BLaER1 (cell line): ENCODE data around the gene KREMEN1.

Experiments used
- H3K27ac ChIP-seq: shearing (Covaris generic); formaldehyde crosslinking; 2 replicates; pipeline ENCODE4 v1.8.1; 2022
- H3K27me3 ChIP-seq: shearing (Covaris generic); formaldehyde crosslinking; 2 replicates; pipeline ENCODE4 v1.8.1; 2022
- H3K36me3 ChIP-seq: shearing (Covaris generic); formaldehyde crosslinking; 2 replicates; pipeline ENCODE4 v1.8.1; 2022
- H3K4me1 ChIP-seq: shearing (Covaris generic); formaldehyde crosslinking; 2 replicates; pipeline ENCODE4 v1.8.1; 2022
- H3K4me2 ChIP-seq: shearing (Covaris generic); formaldehyde crosslinking; 2 replicates; pipeline ENCODE4 v1.8.1; 2022
- H3K4me3 ChIP-seq: shearing (Covaris generic); formaldehyde crosslinking; 2 replicates; pipeline ENCODE4 v1.8.1; 2022
- H3K9ac ChIP-seq: shearing (Covaris generic); formaldehyde crosslinking; 2 replicates; pipeline ENCODE4 v1.8.1; 2022
- H3K9me3 ChIP-seq: shearing (Covaris generic); formaldehyde crosslinking; 2 replicates; pipeline ENCODE4 v1.8.1; 2022
- H4K20me1 ChIP-seq: shearing (Covaris generic); formaldehyde crosslinking; 2 replicates; pipeline ENCODE4 v1.8.1; 2022
- Cebpa-rat ChIP-seq: shearing (Covaris generic); IDR thresholded peaks from 2 replicates; pipeline ENCODE4 v1.8.1; 2022

Gene KREMEN1

DNA sequence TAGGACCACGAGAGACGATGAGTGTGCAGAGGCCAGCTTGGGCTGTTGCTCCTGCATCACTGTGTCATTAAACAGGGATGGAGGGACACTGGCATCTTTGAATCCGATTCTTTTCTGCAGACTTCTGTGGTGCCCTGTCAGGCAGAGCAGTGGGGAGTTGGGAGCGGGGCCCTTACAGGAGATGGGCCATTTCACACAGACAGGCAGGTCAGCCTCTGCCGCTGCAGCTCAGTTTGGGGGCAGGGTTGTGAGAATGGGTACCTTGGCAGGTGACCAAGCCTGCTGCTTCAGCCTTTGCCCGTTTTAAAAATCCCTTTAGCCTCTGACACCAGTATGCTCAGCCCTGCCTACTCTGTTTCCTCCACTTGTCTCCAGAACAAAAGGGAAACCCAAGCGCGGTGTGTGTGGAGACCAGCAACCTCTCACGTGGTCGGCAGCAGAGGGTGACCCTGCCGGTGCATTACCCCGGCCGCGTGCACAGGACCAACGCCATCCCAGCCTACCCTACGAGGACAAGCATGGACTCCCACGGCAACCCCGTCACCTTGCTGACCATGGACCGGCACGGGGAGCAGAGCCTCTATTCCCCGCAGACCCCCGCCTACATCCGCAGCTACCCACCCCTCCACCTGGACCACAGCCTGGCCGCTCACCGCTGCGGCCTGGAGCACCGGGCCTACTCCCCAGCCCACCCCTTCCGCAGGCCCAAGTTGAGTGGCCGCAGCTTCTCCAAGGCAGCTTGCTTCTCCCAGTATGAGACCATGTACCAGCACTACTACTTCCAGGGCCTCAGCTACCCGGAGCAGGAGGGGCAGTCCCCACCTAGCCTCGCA lies 23.8 kb upstream of the KREMEN1 start:
- Histone ChIP-seq H3K27me3 (no peaks in the 10 kb centered on the region), H3K36me3 (peaks cover 73% of the 10 kb centered on the region), H3K4me1 (no peaks in the 10 kb centered on the region), H3K27ac (no peak overlapping the region), H3K4me3 (no peak overlapping the region), H3K4me2 (no peak overlapping the region), H3K9ac (no peak overlapping the region), H3K9me3 (no peaks in the 10 kb centered on the region), H4K20me1 (peaks cover under 1% of the 10 kb centered on the region; the same call in 1 of the 2 replicates)
- TF ChIP-seq Cebpa-rat = no peak

DNA sequence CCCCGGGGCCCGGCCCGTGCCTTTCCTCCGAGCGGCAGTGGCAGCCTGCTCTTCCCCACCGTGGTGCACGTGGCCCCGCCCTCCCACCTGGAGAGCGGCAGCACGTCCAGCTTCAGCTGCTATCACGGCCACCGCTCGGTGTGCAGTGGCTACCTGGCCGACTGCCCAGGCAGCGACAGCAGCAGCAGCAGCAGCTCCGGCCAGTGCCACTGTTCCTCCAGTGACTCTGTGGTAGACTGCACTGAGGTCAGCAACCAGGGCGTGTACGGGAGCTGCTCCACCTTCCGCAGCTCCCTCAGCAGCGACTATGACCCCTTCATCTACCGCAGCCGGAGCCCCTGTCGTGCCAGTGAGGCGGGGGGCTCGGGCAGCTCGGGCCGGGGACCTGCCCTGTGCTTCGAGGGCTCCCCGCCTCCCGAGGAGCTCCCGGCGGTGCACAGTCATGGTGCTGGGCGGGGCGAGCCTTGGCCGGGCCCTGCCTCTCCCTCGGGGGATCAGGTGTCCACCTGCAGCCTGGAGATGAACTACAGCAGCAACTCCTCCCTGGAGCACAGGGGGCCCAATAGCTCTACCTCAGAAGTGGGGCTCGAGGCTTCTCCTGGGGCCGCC lies 23.1 kb upstream of the KREMEN1 start:
- no peak overlapping the region for H3K4me3 ChIP-seq
- no peak overlapping the region for H3K9ac ChIP-seq
- H3K36me3 ChIP-seq = peaks cover 66% of the 10 kb centered on the region
- TF ChIP-seq Cebpa-rat = no peak
- no peaks in the 10 kb centered on the region for H3K9me3 ChIP-seq
- H3K4me2 ChIP-seq = no peak overlapping the region
- no peaks in the 10 kb centered on the region for H3K27me3 ChIP-seq
- H4K20me1 ChIP-seq = peaks cover 8% of the 10 kb centered on the region; the same call in 1 of the 2 replicates
- no peak overlapping the region for H3K27ac ChIP-seq
- peaks cover 7% of the 10 kb centered on the region; the same call in 1 of the 2 replicates for H3K4me1 ChIP-seq

DNA sequence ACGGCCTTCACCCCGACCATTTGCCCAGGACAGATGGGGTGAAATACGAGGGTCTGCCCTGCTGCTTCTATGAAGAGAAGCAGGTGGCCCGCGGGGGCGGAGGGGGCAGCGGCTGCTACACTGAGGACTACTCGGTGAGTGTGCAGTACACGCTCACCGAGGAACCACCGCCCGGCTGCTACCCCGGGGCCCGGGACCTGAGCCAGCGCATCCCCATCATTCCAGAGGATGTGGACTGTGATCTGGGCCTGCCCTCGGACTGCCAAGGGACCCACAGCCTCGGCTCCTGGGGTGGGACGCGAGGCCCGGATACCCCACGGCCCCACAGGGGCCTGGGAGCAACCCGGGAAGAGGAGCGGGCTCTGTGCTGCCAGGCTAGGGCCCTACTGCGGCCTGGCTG lies 22.4 kb upstream of the KREMEN1 start:
- Histone ChIP-seq H3K9ac (no peak overlapping the region), H4K20me1 (peaks cover 10% of the 10 kb centered on the region; the same call in 1 of the 2 replicates), H3K4me2 (no peak overlapping the region), H3K4me1 (peaks cover 14% of the 10 kb centered on the region), H3K9me3 (no peaks in the 10 kb centered on the region), H3K4me3 (no peak overlapping the region), H3K36me3 (peaks cover 59% of the 10 kb centered on the region), H3K27ac (no peak overlapping the region), H3K27me3 (no peaks in the 10 kb centered on the region)
- TF ChIP-seq Cebpa-rat = no peak

DNA sequence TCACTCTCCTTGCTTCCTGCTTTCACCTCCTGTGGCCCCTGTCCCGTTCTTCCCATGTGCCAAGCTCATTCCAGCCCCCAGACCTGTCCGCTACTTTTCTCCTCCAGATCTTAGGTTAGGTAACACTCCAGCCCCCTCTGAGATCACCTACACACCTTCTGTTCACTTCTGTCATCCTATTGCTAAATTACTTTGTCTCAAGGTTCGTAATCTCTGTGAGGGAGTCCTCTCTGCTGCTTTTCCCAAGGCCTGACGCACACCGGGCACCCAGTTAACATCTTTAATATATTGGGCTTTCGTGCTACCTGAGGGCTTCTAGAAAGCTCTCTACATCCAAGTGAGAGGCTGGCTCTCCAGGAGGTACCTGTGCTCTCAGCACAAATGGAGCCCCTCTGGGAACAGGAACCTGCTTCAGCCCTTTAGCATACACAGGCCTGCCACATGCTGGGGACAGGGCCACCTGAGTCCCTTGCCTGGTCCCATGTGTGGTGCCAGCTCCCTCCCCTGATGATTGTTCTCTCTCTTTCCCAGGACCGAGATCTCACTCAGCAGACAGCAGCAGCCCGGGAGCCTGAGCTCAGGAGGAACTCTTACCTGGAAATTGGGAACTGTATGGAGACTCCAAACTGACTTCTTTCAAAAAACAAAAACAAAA lies 19.7 kb upstream of the KREMEN1 start:
- peaks cover 32% of the 10 kb centered on the region for H3K36me3 ChIP-seq
- no peaks in the 10 kb centered on the region for H3K27me3 ChIP-seq
- no peak overlapping the region for H3K9ac ChIP-seq
- peaks cover 22% of the 10 kb centered on the region for H3K4me1 ChIP-seq
- H4K20me1 ChIP-seq = peaks cover 10% of the 10 kb centered on the region; the same call in 1 of the 2 replicates
- H3K27ac ChIP-seq = no peak overlapping the region
- no peak overlapping the region for H3K4me2 ChIP-seq
- H3K4me3 ChIP-seq = no peak overlapping the region
- no peak for TF ChIP-seq Cebpa-rat
- H3K9me3 ChIP-seq = no peaks in the 10 kb centered on the region

DNA sequence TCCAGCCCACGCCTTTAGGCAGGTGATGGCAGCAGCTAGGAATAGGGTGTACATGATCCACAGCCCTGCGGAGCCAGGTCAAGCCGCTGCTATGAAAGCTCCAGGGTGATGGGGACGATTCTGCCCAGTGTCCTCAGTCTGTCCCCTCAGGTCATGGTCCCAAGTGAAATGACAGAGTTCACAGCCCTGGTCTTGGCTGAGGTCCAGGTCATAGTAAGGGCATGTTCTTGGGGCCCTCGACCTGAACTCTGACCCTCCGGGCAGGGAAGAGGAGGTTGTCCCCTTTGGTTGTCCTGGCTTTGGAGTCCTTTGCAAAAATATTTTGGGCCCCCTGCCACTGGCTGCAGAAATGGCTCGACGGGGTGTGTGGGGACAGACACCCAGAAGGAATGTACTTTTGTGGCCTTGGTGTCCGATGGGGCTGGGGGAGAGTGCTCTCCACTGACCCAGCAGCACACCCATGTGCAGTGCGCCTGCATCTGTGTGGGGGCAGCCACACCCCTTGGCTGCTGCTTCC lies 18.5 kb upstream of the KREMEN1 start:
- no peaks in the 10 kb centered on the region for H3K9me3 ChIP-seq
- peaks cover 22% of the 10 kb centered on the region for H3K4me1 ChIP-seq
- TF ChIP-seq Cebpa-rat = no peak
- H3K4me2 ChIP-seq = no peak overlapping the region
- H3K9ac ChIP-seq = no peak overlapping the region
- H4K20me1 ChIP-seq = peaks cover 10% of the 10 kb centered on the region; the same call in 1 of the 2 replicates
- H3K27ac ChIP-seq = no peak overlapping the region
- peaks cover 21% of the 10 kb centered on the region for H3K36me3 ChIP-seq
- no peak overlapping the region for H3K4me3 ChIP-seq
- H3K27me3 ChIP-seq = no peaks in the 10 kb centered on the region

DNA sequence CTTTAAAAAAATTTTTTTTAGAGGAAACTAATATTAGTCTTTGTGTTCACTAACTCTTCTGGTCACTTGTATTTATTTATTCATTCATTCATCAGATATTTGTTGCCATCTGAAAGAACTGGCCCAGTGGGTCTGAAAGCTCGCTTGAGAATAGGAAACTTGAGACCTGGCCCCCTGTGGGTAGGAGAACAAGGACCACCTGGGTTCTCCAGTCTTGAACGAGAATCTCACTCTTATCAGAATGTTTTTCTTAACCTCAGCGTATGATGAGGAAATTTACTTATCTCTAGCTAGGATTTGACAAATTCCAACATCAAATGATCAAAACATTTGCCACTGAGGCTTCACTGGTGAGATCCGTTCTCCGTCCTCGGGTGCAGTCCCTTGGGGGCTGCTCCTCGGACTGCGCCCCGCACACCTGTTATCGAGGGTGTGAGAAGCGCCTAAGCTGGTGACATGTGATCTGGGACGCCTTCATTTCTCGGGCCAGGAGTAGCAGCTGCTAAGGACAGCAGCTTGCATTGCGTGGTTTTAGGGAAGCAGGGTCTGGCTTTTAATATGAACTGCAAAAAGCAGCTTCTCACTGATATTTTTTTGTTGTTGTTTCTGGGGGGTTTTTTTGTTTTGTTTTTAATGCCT lies 17.5 kb upstream of the KREMEN1 start:
- Histone ChIP-seq H3K9ac (no peak overlapping the region), H3K27me3 (no peaks in the 10 kb centered on the region), H4K20me1 (peaks cover 10% of the 10 kb centered on the region; the same call in 1 of the 2 replicates), H3K4me1 (peaks cover 22% of the 10 kb centered on the region), H3K9me3 (no peaks in the 10 kb centered on the region), H3K4me2 (peak overlapping the region; percentile 52), H3K4me3 (no peak overlapping the region), H3K27ac (no peak overlapping the region), H3K36me3 (peaks cover 11% of the 10 kb centered on the region; the same call in 1 of the 2 replicates)
- no peak for TF ChIP-seq Cebpa-rat

DNA sequence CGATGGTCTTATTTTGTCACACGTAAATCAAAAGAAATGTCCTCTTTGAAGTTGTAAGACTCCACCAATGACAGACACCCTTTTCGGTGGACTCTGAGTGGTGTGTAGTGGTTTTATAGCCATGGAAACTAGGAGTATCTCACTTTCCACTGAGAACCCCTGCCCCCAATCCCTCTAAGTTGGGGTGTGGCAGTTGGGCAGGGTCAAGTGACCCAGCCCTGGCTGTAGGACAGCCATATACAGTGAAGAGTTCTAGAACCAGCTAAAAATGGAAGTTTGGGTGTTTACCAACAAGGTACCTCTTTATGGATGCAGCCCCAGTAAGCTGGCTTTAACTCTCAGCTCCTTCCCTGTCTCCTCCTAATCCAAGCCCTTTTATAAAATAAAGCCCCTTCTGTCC lies 16.4 kb upstream of the KREMEN1 start:
- TF ChIP-seq Cebpa-rat = no peak
- Histone ChIP-seq H3K4me3 (no peak overlapping the region), H3K4me2 (no peak overlapping the region), H3K9me3 (no peaks in the 10 kb centered on the region), H3K27me3 (no peaks in the 10 kb centered on the region), H4K20me1 (peaks cover 10% of the 10 kb centered on the region; the same call in 1 of the 2 replicates), H3K4me1 (peaks cover 29% of the 10 kb centered on the region), H3K9ac (no peak overlapping the region), H3K27ac (no peak overlapping the region), H3K36me3 (no peaks in the 10 kb centered on the region)

DNA sequence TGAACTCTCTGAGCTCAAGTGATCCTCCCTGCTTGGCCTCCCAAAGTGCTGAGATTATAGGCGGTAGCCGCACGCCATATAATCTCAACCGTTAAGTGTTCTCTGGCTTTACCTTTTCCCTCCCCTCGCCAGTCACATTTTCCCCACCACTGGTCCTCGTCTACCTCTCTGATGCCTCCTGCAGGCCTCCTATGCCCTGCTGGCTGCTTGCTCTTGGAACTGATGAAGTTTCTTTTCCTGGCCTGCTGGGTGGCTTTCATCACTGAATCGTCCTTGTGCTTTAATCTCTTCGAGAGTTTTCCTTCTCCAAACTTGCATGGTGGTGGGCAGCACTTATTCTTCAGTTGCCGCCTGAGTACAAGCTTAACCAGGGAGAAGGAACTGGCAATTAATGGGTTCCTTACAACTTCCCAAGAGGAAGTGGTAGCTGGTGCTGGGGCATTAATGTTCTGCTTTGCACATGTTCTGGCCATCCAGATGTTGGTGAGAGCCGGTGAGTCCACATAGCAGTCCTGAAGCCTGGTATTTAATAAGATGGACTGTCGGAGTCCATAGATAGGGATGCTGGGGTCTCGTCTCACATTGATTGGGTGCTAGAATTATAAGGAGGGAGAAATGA lies 12.5 kb upstream of the KREMEN1 start:
- H4K20me1 ChIP-seq = no peaks in the 10 kb centered on the region
- no peak overlapping the region for H3K27ac ChIP-seq
- no peaks in the 10 kb centered on the region for H3K9me3 ChIP-seq
- H3K9ac ChIP-seq = no peak overlapping the region
- H3K4me1 ChIP-seq = peaks cover 19% of the 10 kb centered on the region
- no peaks in the 10 kb centered on the region for H3K27me3 ChIP-seq
- H3K36me3 ChIP-seq = no peaks in the 10 kb centered on the region
- no peak for TF ChIP-seq Cebpa-rat
- no peak overlapping the region for H3K4me3 ChIP-seq
- H3K4me2 ChIP-seq = no peak overlapping the region

GRCh38 chr22:29060931-29061330 lies 11.9 kb upstream of the KREMEN1 start:
- no peaks in the 10 kb centered on the region for H3K36me3 ChIP-seq
- no peaks in the 10 kb centered on the region for H4K20me1 ChIP-seq
- H3K27ac ChIP-seq = no peak overlapping the region
- peak overlapping the region; percentile 40 for H3K4me2 ChIP-seq
- no peak overlapping the region for H3K4me3 ChIP-seq
- no peaks in the 10 kb centered on the region for H3K9me3 ChIP-seq
- H3K27me3 ChIP-seq = no peaks in the 10 kb centered on the region
- peaks cover 19% of the 10 kb centered on the region for H3K4me1 ChIP-seq
- no peak overlapping the region for H3K9ac ChIP-seq
- no peak for TF ChIP-seq Cebpa-rat
